Hepatocyte (in vitro differentiated cells): ENCODE results near the gene RALGAPA2. TPM values are rescaled to one million over a fixed set of nuclear protein-coding genes. Genes with fewer than 3 reads are reported as not detected.
A peak's percentile ranks its signal among the peaks of the same experiment; 100 is the strongest.

ENCODE experiments used
- DNase-seq: peaks from one replicate; pipeline ENCODE4 v3.0.0-alpha.2; 2016; ENCODE audit warnings: low spot score
- H2AFZ ChIP-seq: fragments of 200-600 bp; sonication (generic); 2 replicates; pipeline ENCODE4 v1.6.0; 2016; ENCODE audit warnings: antibody characterized with exemption, mild to moderate bottlenecking
- H3K27ac ChIP-seq: fragments of 200-600 bp; sonication (generic); 2 replicates; pipeline ENCODE4 v1.5.1; 2016; ENCODE audit warnings: mild to moderate bottlenecking
- H3K27me3 ChIP-seq: fragments of 200-600 bp; sonication (generic); 2 replicates; pipeline ENCODE4 v1.6.1; 2016
- H3K36me3 ChIP-seq: fragments of 200-600 bp; sonication (generic); replicated peaks from 2 replicates; pipeline ENCODE4 v1.5.1; 2016; ENCODE audit warnings: low read depth; ENCODE audit not compliant: insufficient read depth
- H3K4me1 ChIP-seq: fragments of 200-600 bp; sonication (generic); 2 replicates; pipeline ENCODE4 v1.5.1; 2016; ENCODE audit warnings: mild to moderate bottlenecking, moderate library complexity; ENCODE audit not compliant: insufficient read depth
- H3K4me2 ChIP-seq: fragments of 200-600 bp; sonication (generic); 2 replicates; pipeline ENCODE4 v1.6.0; 2016
- H3K4me3 ChIP-seq: fragments of 200-600 bp; sonication (generic); 2 replicates; pipeline ENCODE4 v1.5.1; 2016; ENCODE audit warnings: mild to moderate bottlenecking
- H3K79me2 ChIP-seq: fragments of 200-600 bp; sonication (generic); 2 replicates; pipeline ENCODE4 v1.6.0; 2017; ENCODE audit warnings: mild to moderate bottlenecking
- H3K9me2 ChIP-seq: fragments of 200-600 bp; sonication (generic); replicated peaks from 2 replicates; pipeline ENCODE4 v1.6.0; 2017; ENCODE audit warnings: mild to moderate bottlenecking; ENCODE audit not compliant: insufficient read depth
- H3K9me3 ChIP-seq: fragments of 200-600 bp; sonication (generic); 2 replicates; pipeline ENCODE4 v1.5.1; 2016; ENCODE audit warnings: low read depth, mild to moderate bottlenecking
- H4K20me1 ChIP-seq: fragments of 200-600 bp; sonication (generic); 2 replicates; pipeline ENCODE4 v1.6.0; 2016; ENCODE audit warnings: mild to moderate bottlenecking; ENCODE audit not compliant: insufficient read depth, poor library complexity, severe bottlenecking
- EZH2 ChIP-seq: fragments of 200-600 bp; sonication (generic); IDR thresholded peaks from 2 replicates; pipeline ENCODE4 v1.6.1; 2016; ENCODE audit warnings: antibody characterized with exemption, mild to moderate bottlenecking, borderline replicate concordance
- EZH2phosphoT487 ChIP-seq: fragments of 200-600 bp; sonication (generic); IDR thresholded peaks from one replicate; pipeline ENCODE4 v1.6.1; 2018; ENCODE audit warnings: antibody characterized with exemption, mild to moderate bottlenecking, low read depth, moderate library complexity; ENCODE audit not compliant: unreplicated experiment, severe bottlenecking
- WGBS: methylation state at CpG from one replicate; pipeline ENCODE4 v1.1.6; 2016; ENCODE audit warnings: low lambda C conversion rate; ENCODE audit errors: missing lambda C conversion rate; 5-methylcytosine and 5-hydroxymethylcytosine counted together
- polyA plus RNA-seq: library from polyadenylated mRNA; unstranded; fragments of >200 nt; fragmentation: Nextera tagmentation; extraction: Ambion mirVana; gene quantifications from 2 replicates; pipeline ENCODE4 v1.2.1, GENCODE V29; 2016
- total RNA-seq: library from RNA; depleted of rRNA; stranded (reverse); fragments of >200 nt; gene quantifications from 2 replicates; pipeline ENCODE4 v1.2.3, GENCODE V29; 2014
- TF ChIP-seq, protein P1 (sequence below): fragments of 200-600 bp; sonication (generic); IDR thresholded peaks from 2 replicates; pipeline ENCODE4 v1.5.1; 2016; ENCODE audit warnings: antibody characterized with exemption, mild to moderate bottlenecking; ENCODE audit not compliant: poor library complexity

The RALGAPA2 gene
- total and polyA plus RNA-seq, 2 experiments from 2014 or later, result 16.8 to 35.3 TPM

DNA sequence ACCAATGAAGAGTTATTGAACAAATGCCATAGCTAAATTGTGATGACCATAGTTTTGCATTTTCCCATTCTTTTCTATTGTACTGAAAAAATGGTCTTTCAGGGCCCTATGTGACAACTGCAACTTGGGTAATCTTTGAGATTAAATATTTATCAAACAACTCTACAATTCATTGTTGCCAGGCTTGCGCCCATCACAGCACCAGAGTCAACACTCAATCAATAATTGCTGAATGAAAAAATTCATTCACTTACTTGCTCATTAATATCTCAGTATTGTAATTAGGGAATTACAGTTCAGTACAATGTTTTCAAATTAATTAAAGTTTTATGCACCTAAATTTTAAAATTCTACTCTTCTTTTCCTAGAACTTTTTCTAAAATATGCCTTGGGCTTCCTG, 7.7 kb upstream of the RALGAPA2 start:
- H3K27me3 ChIP-seq, result no peaks in the 10 kb centered on the region
- WGBS, result 97% methylated on average over 1 of the region's 1 CpG

DNA sequence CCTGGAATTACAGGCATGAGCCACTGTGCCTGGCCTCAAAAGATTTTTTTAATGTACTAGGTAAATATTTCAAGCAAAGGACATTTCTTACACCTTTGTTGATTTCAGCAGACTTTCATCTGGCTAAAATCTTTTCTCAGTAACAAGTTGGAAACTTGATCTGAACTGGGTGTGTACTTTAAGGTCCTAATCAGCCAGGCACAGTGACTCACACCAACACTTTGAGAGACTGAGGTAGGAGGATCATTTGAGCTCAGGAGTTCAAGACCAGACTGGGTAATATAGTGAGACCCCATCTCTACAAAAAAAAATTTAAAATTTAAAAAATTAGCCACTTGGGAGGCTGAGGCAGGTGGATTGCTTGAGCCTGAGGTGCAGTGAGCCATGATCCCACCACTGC, 7.0 kb upstream of the RALGAPA2 start:
- Histone ChIP-seq H3K27ac (no peak overlapping the region), H3K4me1 (no peaks in the 10 kb centered on the region), H3K4me3 (no peak overlapping the region), H4K20me1 (no peaks in the 10 kb centered on the region), H3K79me2 (no peaks in the 10 kb centered on the region), H2AFZ (no peak overlapping the region), H3K9me3 (no peaks in the 10 kb centered on the region), H3K4me2 (no peak overlapping the region), H3K27me3 (no peaks in the 10 kb centered on the region), H3K9me2 (no peaks in the 10 kb centered on the region), H3K36me3 (no peaks in the 10 kb centered on the region)
- DNase-seq, result no peak
- TF ChIP-seq EZH2, result no peak
- TF ChIP-seq, protein P1, sequence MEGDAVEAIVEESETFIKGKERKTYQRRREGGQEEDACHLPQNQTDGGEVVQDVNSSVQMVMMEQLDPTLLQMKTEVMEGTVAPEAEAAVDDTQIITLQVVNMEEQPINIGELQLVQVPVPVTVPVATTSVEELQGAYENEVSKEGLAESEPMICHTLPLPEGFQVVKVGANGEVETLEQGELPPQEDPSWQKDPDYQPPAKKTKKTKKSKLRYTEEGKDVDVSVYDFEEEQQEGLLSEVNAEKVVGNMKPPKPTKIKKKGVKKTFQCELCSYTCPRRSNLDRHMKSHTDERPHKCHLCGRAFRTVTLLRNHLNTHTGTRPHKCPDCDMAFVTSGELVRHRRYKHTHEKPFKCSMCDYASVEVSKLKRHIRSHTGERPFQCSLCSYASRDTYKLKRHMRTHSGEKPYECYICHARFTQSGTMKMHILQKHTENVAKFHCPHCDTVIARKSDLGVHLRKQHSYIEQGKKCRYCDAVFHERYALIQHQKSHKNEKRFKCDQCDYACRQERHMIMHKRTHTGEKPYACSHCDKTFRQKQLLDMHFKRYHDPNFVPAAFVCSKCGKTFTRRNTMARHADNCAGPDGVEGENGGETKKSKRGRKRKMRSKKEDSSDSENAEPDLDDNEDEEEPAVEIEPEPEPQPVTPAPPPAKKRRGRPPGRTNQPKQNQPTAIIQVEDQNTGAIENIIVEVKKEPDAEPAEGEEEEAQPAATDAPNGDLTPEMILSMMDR, result no peak

More for the DNA sequence above, 7.7 kb upstream of the RALGAPA2 start:
- H3K27ac ChIP-seq, result no peak overlapping the region
- H4K20me1 ChIP-seq, result no peaks in the 10 kb centered on the region
- H3K9me3 ChIP-seq, result no peaks in the 10 kb centered on the region
- H2AFZ ChIP-seq, result no peak overlapping the region
- no peaks in the 10 kb centered on the region for H3K9me2 ChIP-seq
- no peak for DNase-seq
- no peak overlapping the region for H3K4me3 ChIP-seq
- no peaks in the 10 kb centered on the region for H3K36me3 ChIP-seq
- H3K4me2 ChIP-seq, result no peak overlapping the region
- H3K4me1 ChIP-seq, result no peaks in the 10 kb centered on the region
- TF ChIP-seq EZH2phosphoT487 (no peak), EZH2 (no peak)
- TF ChIP-seq, protein P1, result no peak
- H3K79me2 ChIP-seq, result no peaks in the 10 kb centered on the region

GRCh38 chr20:20713244-20713765, 861 bp upstream of the RALGAPA2 start:
- H3K36me3 ChIP-seq, result no peaks in the 10 kb centered on the region
- H3K9me3 ChIP-seq, result no peaks in the 10 kb centered on the region
- peak overlapping the region; percentile 89 for H3K4me2 ChIP-seq
- peak overlapping the region; percentile 81 for H2AFZ ChIP-seq
- H4K20me1 ChIP-seq, result no peaks in the 10 kb centered on the region
- peak overlapping the region; percentile 93 for H3K27ac ChIP-seq
- peaks cover 12% of the 10 kb centered on the region for H3K4me1 ChIP-seq
- peaks cover 34% of the 10 kb centered on the region for H3K79me2 ChIP-seq
- H3K27me3 ChIP-seq, result no peaks in the 10 kb centered on the region
- peak overlapping the region; percentile 34 for H3K4me3 ChIP-seq
- WGBS, result 66% methylated on average over 15 of the region's 15 CpGs
- no peak for DNase-seq
- TF ChIP-seq EZH2phosphoT487, result no peak
- TF ChIP-seq, protein P1, result no peak
- no peak for TF ChIP-seq EZH2
- no peaks in the 10 kb centered on the region for H3K9me2 ChIP-seq
